Measurements from ENCODE around the gene LCT.

LCT gene

DNA sequence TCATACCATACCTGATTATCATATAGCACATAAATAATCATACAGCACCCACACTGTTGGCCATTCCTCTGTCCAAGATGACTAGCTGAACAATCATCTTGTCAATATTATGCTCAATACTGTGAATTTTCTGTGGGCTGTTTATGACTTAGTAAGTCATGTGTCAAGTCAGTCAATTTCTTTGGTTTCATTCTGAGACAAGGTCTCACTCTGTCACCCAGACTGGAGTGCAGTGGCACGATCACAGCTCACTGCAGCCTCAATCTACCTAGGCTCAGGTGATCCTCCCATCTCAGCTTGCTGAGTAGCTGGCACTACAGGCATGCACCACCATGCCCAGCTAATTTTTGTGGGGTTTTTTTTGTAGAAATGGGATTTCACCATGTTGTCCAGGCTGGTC, 33.6 kb upstream of the LCT start:
- Histone ChIP-seq H3K4me3 (ENCODE audit: insufficient read length, low read depth) (no peak overlapping the region), H3K27me3 (ENCODE audit: insufficient read depth, insufficient read length) (no peaks in the 10 kb centered on the region), H3K4me1 (ENCODE audit: insufficient read depth, insufficient read length) (no peaks in the 10 kb centered on the region), H3K36me3 (ENCODE audit: insufficient read depth, insufficient read length, low read length) (peaks cover 86% of the 10 kb centered on the region), H3K9ac (ENCODE audit: insufficient read length, low read depth) (no peak overlapping the region), H3K9me3 (ENCODE audit: insufficient read depth, low read length) (no peaks in the 10 kb centered on the region)
- no peak for DNase-seq (ENCODE audit: low read depth, low spot score)
- no peak for TF ChIP-seq YY1 (IDR thresholded peaks at IDR 0.05; ENCODE audit: insufficient read depth, insufficient read length)
- no peak for TF ChIP-seq ZNF274 (IDR thresholded peaks at IDR 0.05; ENCODE audit: low read depth, low read length)
- no peak for TF ChIP-seq SUZ12 (IDR thresholded peaks at IDR 0.05; ENCODE audit: extremely low read depth, insufficient read depth, insufficient read length)

DNA sequence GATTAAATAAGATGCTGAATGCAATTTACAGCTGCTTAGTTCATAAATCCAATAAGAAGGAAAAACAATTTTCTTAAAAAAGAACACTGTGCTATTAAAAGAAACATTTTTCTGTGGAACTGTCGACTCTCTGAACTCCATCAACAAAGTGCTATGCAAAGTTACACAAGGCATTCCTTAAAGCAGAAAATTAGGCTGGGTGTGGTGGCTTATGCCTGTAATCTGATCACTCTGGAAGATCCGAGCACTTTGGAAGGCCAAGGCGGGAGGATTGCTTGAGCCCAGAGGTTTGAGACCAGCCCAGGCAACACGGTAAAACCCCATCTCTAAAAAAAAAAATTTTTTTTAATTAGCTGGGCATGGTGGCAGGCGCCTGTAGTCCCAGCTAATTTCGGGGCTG, 26.2 kb upstream of the LCT start:
- no peaks in the 10 kb centered on the region for H3K4me1 ChIP-seq (ENCODE audit: insufficient read depth, insufficient read length)
- no peak for DNase-seq (ENCODE audit: low read depth, low spot score)
- H3K27me3 ChIP-seq (ENCODE audit: insufficient read depth, insufficient read length), result no peaks in the 10 kb centered on the region
- TF ChIP-seq SUZ12 (IDR thresholded peaks at IDR 0.05; ENCODE audit: extremely low read depth, insufficient read depth, insufficient read length) (no peak), ZNF274 (IDR thresholded peaks at IDR 0.05; ENCODE audit: low read depth, low read length) (no peak), YY1 (IDR thresholded peaks at IDR 0.05; ENCODE audit: insufficient read depth, insufficient read length) (no peak)
- H3K9ac ChIP-seq (ENCODE audit: insufficient read length, low read depth), result no peak overlapping the region
- H3K9me3 ChIP-seq (ENCODE audit: insufficient read depth, low read length), result no peaks in the 10 kb centered on the region
- no peak overlapping the region for H3K4me3 ChIP-seq (ENCODE audit: insufficient read length, low read depth)
- peaks cover 85% of the 10 kb centered on the region for H3K36me3 ChIP-seq (ENCODE audit: insufficient read depth, insufficient read length, low read length)

- no peak overlapping the region for H3K4me3 ChIP-seq (ENCODE audit: insufficient read length, low read depth)
- no peak for TF ChIP-seq YY1 (IDR thresholded peaks at IDR 0.05; ENCODE audit: insufficient read depth, insufficient read length)
- TF ChIP-seq ZNF274 (IDR thresholded peaks at IDR 0.05; ENCODE audit: low read depth, low read length), result no peak
- TF ChIP-seq SUZ12 (IDR thresholded peaks at IDR 0.05; ENCODE audit: extremely low read depth, insufficient read depth, insufficient read length), result no peak
- no peak for DNase-seq (ENCODE audit: low read depth, low spot score)
- no peaks in the 10 kb centered on the region for H3K9me3 ChIP-seq (ENCODE audit: insufficient read depth, low read length)
- H3K4me1 ChIP-seq (ENCODE audit: insufficient read depth, insufficient read length), result no peaks in the 10 kb centered on the region
- no peak overlapping the region for H3K9ac ChIP-seq (ENCODE audit: insufficient read length, low read depth)
- H3K36me3 ChIP-seq (ENCODE audit: insufficient read depth, insufficient read length, low read length), result peaks cover 84% of the 10 kb centered on the region
- H3K27me3 ChIP-seq (ENCODE audit: insufficient read depth, insufficient read length), result no peaks in the 10 kb centered on the region
Observed at GRCh38 chr2:135862718-135863117, 25.7 kb upstream of the LCT start.

DNA sequence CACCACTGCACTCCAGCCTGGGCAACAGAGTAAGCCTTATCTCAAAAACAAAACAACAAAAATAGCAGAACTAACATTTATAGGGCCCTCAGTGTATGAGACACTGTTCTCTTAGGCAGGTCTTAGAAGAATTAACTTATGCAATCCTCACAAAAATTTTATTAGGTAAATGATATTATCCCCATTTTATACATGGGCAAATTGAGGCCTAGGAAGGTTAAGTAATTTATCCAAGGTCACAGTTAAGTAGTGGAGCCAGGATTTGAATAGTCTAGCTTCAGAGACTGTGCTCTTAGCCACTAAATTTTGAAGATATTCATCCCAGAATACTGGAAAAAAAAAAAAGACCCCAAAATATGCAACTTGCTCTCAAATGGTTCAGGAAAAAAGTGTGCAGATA, 16.4 kb upstream of the LCT start:
- Histone ChIP-seq H3K27me3 (ENCODE audit: insufficient read depth, insufficient read length) (no peaks in the 10 kb centered on the region), H3K36me3 (ENCODE audit: insufficient read depth, insufficient read length, low read length) (peaks cover 85% of the 10 kb centered on the region), H3K4me1 (ENCODE audit: insufficient read depth, insufficient read length) (no peaks in the 10 kb centered on the region), H3K4me3 (ENCODE audit: insufficient read length, low read depth) (no peak overlapping the region), H3K9ac (ENCODE audit: insufficient read length, low read depth) (no peak overlapping the region), H3K9me3 (ENCODE audit: insufficient read depth, low read length) (no peaks in the 10 kb centered on the region)
- no peak for DNase-seq (ENCODE audit: low read depth, low spot score)
- TF ChIP-seq SUZ12 (IDR thresholded peaks at IDR 0.05; ENCODE audit: extremely low read depth, insufficient read depth, insufficient read length) (no peak), YY1 (IDR thresholded peaks at IDR 0.05; ENCODE audit: insufficient read depth, insufficient read length) (no peak), ZNF274 (IDR thresholded peaks at IDR 0.05; ENCODE audit: low read depth, low read length) (no peak)

GRCh38 chr2:135851858-135852257, 14.9 kb upstream of the LCT start:
- no peak for DNase-seq (ENCODE audit: low read depth, low spot score)
- no peaks in the 10 kb centered on the region for H3K9me3 ChIP-seq (ENCODE audit: insufficient read depth, low read length)
- peaks cover 85% of the 10 kb centered on the region for H3K36me3 ChIP-seq (ENCODE audit: insufficient read depth, insufficient read length, low read length)
- no peaks in the 10 kb centered on the region for H3K27me3 ChIP-seq (ENCODE audit: insufficient read depth, insufficient read length)
- no peaks in the 10 kb centered on the region for H3K4me1 ChIP-seq (ENCODE audit: insufficient read depth, insufficient read length)
- H3K4me3 ChIP-seq (ENCODE audit: insufficient read length, low read depth), result no peak overlapping the region
- H3K9ac ChIP-seq (ENCODE audit: insufficient read length, low read depth), result no peak overlapping the region
- no peak for TF ChIP-seq SUZ12 (IDR thresholded peaks at IDR 0.05; ENCODE audit: extremely low read depth, insufficient read depth, insufficient read length)
- no peak for TF ChIP-seq YY1 (IDR thresholded peaks at IDR 0.05; ENCODE audit: insufficient read depth, insufficient read length)
- TF ChIP-seq ZNF274 (IDR thresholded peaks at IDR 0.05; ENCODE audit: low read depth, low read length), result no peak

- no peaks in the 10 kb centered on the region for H3K9me3 ChIP-seq (ENCODE audit: insufficient read depth, low read length)
Observed at GRCh38 chr2:135850892-135851668, 14.1 kb upstream of the LCT start.

GRCh38 chr2:135849087-135849486, 12.1 kb upstream of the LCT start:
- H3K4me1 ChIP-seq (ENCODE audit: insufficient read depth, insufficient read length), result no peaks in the 10 kb centered on the region
- no peak overlapping the region for H3K4me3 ChIP-seq (ENCODE audit: insufficient read length, low read depth)
- TF ChIP-seq YY1 (IDR thresholded peaks at IDR 0.05; ENCODE audit: insufficient read depth, insufficient read length), result no peak
- no peak for TF ChIP-seq ZNF274 (IDR thresholded peaks at IDR 0.05; ENCODE audit: low read depth, low read length)
- TF ChIP-seq SUZ12 (IDR thresholded peaks at IDR 0.05; ENCODE audit: extremely low read depth, insufficient read depth, insufficient read length), result no peak
- no peak for DNase-seq (ENCODE audit: low read depth, low spot score)
- no peaks in the 10 kb centered on the region for H3K9me3 ChIP-seq (ENCODE audit: insufficient read depth, low read length)
- no peaks in the 10 kb centered on the region for H3K27me3 ChIP-seq (ENCODE audit: insufficient read depth, insufficient read length)
- H3K9ac ChIP-seq (ENCODE audit: insufficient read length, low read depth), result no peak overlapping the region
- H3K36me3 ChIP-seq (ENCODE audit: insufficient read depth, insufficient read length, low read length), result peaks cover 89% of the 10 kb centered on the region

More at GRCh38 chr2:135850892-135851668, 14.1 kb upstream of the LCT start:
- H3K4me3 ChIP-seq (ENCODE audit: insufficient read length, low read depth), result no peak overlapping the region
- no peak overlapping the region for H3K9ac ChIP-seq (ENCODE audit: insufficient read length, low read depth)
- DNase-seq (ENCODE audit: low read depth, low spot score), result no peak
- no peak for TF ChIP-seq YY1 (IDR thresholded peaks at IDR 0.05; ENCODE audit: insufficient read depth, insufficient read length)
- no peak for TF ChIP-seq SUZ12 (IDR thresholded peaks at IDR 0.05; ENCODE audit: extremely low read depth, insufficient read depth, insufficient read length)
- TF ChIP-seq ZNF274 (IDR thresholded peaks at IDR 0.05; ENCODE audit: low read depth, low read length), result no peak
- no peaks in the 10 kb centered on the region for H3K4me1 ChIP-seq (ENCODE audit: insufficient read depth, insufficient read length)
- H3K36me3 ChIP-seq (ENCODE audit: insufficient read depth, insufficient read length, low read length), result peaks cover 83% of the 10 kb centered on the region
- H3K27me3 ChIP-seq (ENCODE audit: insufficient read depth, insufficient read length), result no peaks in the 10 kb centered on the region
